ENCODE results near the gene TMBIM4. TPM values are rescaled to one million over a fixed set of nuclear protein-coding genes. Genes with fewer than 3 reads are reported as not detected.

The TMBIM4 gene
- total RNA-seq, 1 experiment from 2014 or later, result 51.1 TPM

DNA sequence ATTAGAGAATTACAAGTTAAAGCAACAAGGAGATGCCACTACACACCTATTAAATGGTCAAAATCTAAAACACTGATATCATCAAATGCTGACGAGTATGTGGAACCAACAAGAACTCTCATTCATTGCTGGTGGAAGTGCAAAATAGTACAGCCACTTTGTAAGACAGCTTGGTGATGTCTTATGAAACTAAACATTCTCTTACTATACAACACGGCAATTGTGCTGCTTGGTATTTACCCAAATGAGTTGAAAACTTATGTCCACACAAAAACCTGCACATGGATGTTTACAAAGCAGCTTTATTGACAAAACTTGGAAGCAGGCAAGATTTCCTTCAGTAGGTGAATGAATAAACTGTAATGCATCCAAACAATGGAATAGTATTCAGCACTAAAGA is 3.2 kb downstream of the TMBIM4 start (continued):
- TF ChIP-seq, protein P1, sequence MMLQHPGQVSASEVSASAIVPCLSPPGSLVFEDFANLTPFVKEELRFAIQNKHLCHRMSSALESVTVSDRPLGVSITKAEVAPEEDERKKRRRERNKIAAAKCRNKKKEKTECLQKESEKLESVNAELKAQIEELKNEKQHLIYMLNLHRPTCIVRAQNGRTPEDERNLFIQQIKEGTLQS (IDR thresholded peaks at IDR 0.05), result no peak
- TF ChIP-seq ZNF274 (IDR thresholded peaks at IDR 0.05; ENCODE audit: low read depth, low read length) (no peak), TCF7L2 (IDR thresholded peaks at IDR 0.05; ENCODE audit: borderline replicate concordance, extremely low read depth, insufficient read depth, insufficient read length) (no peak), ELF1 (IDR thresholded peaks at IDR 0.05; ENCODE audit: borderline replicate concordance, low read depth) (no peak)

DNA sequence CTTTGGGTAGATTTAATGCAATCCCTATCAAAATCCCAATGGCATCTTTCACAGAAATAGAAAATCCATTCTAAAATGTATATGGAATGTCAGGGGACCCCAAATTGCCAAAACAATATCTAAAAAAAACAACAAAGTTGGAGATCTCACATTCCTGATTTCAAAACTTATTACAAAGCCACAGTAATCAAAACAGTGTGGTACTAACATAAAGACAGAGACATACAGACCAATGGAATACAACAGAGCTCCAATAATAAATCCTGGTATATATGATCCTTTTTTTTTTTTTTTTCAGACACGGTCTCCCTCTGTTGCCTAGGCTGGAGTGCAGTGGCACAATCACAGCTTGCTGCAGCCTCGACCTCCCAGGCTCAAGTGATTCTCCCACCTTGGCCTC is 4.7 kb downstream of the TMBIM4 start:
- Histone ChIP-seq H3K79me2 (ENCODE audit: insufficient read depth, low read length) (peaks cover 81% of the 10 kb centered on the region), H3K27ac (ENCODE audit: low read depth, low read length) (no peak overlapping the region), H2AFZ (ENCODE audit: low read depth, low read length, poor library complexity, severe bottlenecking) (no peak overlapping the region), H3K4me2 (ENCODE audit: low read length) (no peak overlapping the region), H3K9me3 (ENCODE audit: control insufficient read depth in 1 of 2, insufficient read depth in 1 of 2, low read depth in 1 of 2, low read length in 2 of 2) (peaks cover 0 to 7% of the 10 kb centered on the region in 2 experiments; a peak in 2 of 4 replicates), H3K36me3 (ENCODE audit: control insufficient read depth in 1 of 2, insufficient read depth in 2 of 2, low read length in 2 of 2) (peaks cover 0 to 18% of the 10 kb centered on the region in 2 experiments; a peak in 2 of 4 replicates), H3K9ac (ENCODE audit: low read length) (no peak overlapping the region), H4K20me1 (ENCODE audit: insufficient read depth) (no peaks in the 10 kb centered on the region), H3K27me3 (ENCODE audit: insufficient read depth, low read length) (no peaks in the 10 kb centered on the region), H3K4me3 (replicated peaks in 1 of 2; ENCODE audit: low read depth in 1 of 2, low read length in 2 of 2) (no peak overlapping the region), H3K9me2 (ENCODE audit: insufficient read depth) (no peaks in the 10 kb centered on the region), H3K4me1 (ENCODE audit: control insufficient read depth in 1 of 2, insufficient read depth in 2 of 2, low read length in 2 of 2) (peaks cover 4 to 13% of the 10 kb centered on the region in 2 experiments)
- intact Hi-C loops (cut with micrococcal nuclease), result loop anchor here (5.0 kb wide), 1 partner anchor 33 kb away; the partner anchor contains the start of gene LLPH
- POLR2A ChIA-PET, result no interaction called here
- no peak for DNase-seq (ENCODE audit: low read depth, low spot score)
- TF ChIP-seq, protein P2, sequence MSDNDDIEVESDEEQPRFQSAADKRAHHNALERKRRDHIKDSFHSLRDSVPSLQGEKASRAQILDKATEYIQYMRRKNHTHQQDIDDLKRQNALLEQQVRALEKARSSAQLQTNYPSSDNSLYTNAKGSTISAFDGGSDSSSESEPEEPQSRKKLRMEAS (IDR thresholded peaks at IDR 0.05), result no peak
- TF ChIP-seq ZFX (IDR thresholded peaks at IDR 0.05) (no peak), CBX3 (IDR thresholded peaks at IDR 0.05; ENCODE audit: low read depth) (peak; percentile 49; the same call in 1 of the 2 replicates)
- CTCF ChIA-PET, result interaction anchor here (1.0 kb wide), 1 partner anchor 20 kb away, joined by 3 read pairs; no protein-coding TSS in a partner anchor
- RAD21 ChIA-PET (ENCODE audit: low non-redundant PET in 1 of 2, low total read pairs in 2 of 2, uncharacterized antibody in 2 of 2, unreplicated experiment in 2 of 2), result no interaction called here
- no peak for ATAC-seq
- BruUV-seq (replicated peaks), result no TSS peak

DNA sequence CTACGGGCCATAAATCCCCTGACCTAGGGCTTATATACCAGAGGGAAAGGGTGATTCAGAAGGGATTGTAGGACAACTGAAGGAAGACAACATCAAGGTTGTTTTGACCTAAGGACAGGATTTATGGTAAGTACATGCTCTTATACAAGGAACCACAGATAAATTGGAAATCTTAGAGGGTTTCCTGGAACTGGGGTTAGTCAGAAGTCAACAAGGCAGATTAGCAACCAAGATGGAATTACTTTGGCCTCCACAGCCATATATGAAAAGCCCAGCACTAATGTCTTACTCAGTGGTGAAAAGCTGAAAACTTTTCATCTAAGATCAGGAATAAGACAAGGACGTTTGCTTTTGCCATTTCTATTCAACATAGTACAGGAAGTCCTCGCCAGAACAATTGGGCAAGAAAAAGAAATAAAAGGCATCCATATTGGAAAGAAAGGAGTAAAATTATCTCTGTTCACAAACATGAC is 5.4 kb downstream of the TMBIM4 start:
- ATAC-seq, result no peak
- TF ChIP-seq JUND (IDR thresholded peaks at IDR 0.05), result no peak
- TF ChIP-seq, protein P1 (IDR thresholded peaks at IDR 0.05), result no peak
- TF ChIP-seq SIN3A (IDR thresholded peaks at IDR 0.05; ENCODE audit: low read depth), result no peak
- TF ChIP-seq FOSL1 (IDR thresholded peaks at IDR 0.05; ENCODE audit: low read depth), result no peak
- no peak for TF ChIP-seq POLR2A (IDR thresholded peaks at IDR 0.05; ENCODE audit: borderline replicate concordance, extremely low read depth, insufficient read depth, insufficient read length)
- no peak for DNase-seq (ENCODE audit: low read depth, low spot score)
- Histone ChIP-seq H3K9ac (ENCODE audit: low read length) (no peak overlapping the region), H3K4me1 (ENCODE audit: control insufficient read depth in 1 of 2, insufficient read depth in 2 of 2, low read length in 2 of 2) (peaks cover 4 to 11% of the 10 kb centered on the region in 2 experiments), H2AFZ (ENCODE audit: low read depth, low read length, poor library complexity, severe bottlenecking) (no peak overlapping the region), H3K36me3 (ENCODE audit: control insufficient read depth in 1 of 2, insufficient read depth in 2 of 2, low read length in 2 of 2) (peaks cover 0 to 23% of the 10 kb centered on the region in 2 experiments; a peak in 2 of 4 replicates), H3K79me2 (ENCODE audit: insufficient read depth, low read length) (peaks cover 88% of the 10 kb centered on the region), H3K27ac (ENCODE audit: low read depth, low read length) (no peak overlapping the region), H3K9me2 (ENCODE audit: insufficient read depth) (no peaks in the 10 kb centered on the region), H3K4me2 (ENCODE audit: low read length) (no peak overlapping the region), H3K27me3 (ENCODE audit: insufficient read depth, low read length) (no peaks in the 10 kb centered on the region), H3K9me3 (ENCODE audit: control insufficient read depth in 1 of 2, insufficient read depth in 1 of 2, low read depth in 1 of 2, low read length in 2 of 2) (peaks cover 0 to 7% of the 10 kb centered on the region in 2 experiments; a peak in 2 of 4 replicates), H3K4me3 (replicated peaks in 1 of 2; ENCODE audit: low read depth in 1 of 2, low read length in 2 of 2) (no peak overlapping the region), H4K20me1 (ENCODE audit: insufficient read depth) (no peaks in the 10 kb centered on the region)
- intact Hi-C loops (cut with micrococcal nuclease), result no loop called here
- ChIA-PET RAD21 (ENCODE audit: low non-redundant PET in 1 of 2, low total read pairs in 2 of 2, uncharacterized antibody in 2 of 2, unreplicated experiment in 2 of 2) (no interaction called here), CTCF (no interaction called here), POLR2A (no interaction called here)
- BruUV-seq (replicated peaks), result no TSS peak
